Sigmoid colon (tissue), 7 donors: ENCODE measurements around the gene ADAM23. TPM values are rescaled to one million over a fixed set of nuclear protein-coding genes. Genes with fewer than 3 reads are reported as not detected.

ENCODE experiments used
- DNase-seq: peaks from one replicate; pipeline ENCODE4 v3.0.0-alpha.2; 2019
- H3K27ac ChIP-seq, 4 donors: fragments of 200-600 bp; sonication (generic); one replicate each; pipeline ENCODE4 v1.5.1; 2016 to 2019; ENCODE audit warnings: mild to moderate bottlenecking in 1 of 4
- H3K27me3 ChIP-seq, 3 donors: fragments of 200-600 bp; sonication (generic); one replicate each; pipeline ENCODE4 v1.5.1; 2019; ENCODE audit warnings: mild to moderate bottlenecking in 1 of 3
- H3K36me3 ChIP-seq, 4 donors: fragments of 200-600 bp; sonication (generic); one replicate each; pipeline ENCODE4 v1.5.1; 2016 to 2019
- H3K4me1 ChIP-seq, 4 donors: fragments of 200-600 bp; sonication (generic); one replicate each; pipeline ENCODE4 v1.5.1; 2017 to 2019
- H3K4me3 ChIP-seq, 4 donors: fragments of 200-600 bp; sonication (generic); one replicate each; pipeline ENCODE4 v1.5.1; 2017 to 2019; ENCODE audit warnings: mild to moderate bottlenecking in 2 of 4, moderate library complexity in 1 of 4
- H3K9me3 ChIP-seq, 4 donors: fragments of 200-600 bp in 3 of 4; sonication (generic) in 3 of 4; one replicate each; pipeline versions ENCODE4 v1.5.1 to v1.6.1; 2013 to 2019
- CTCF ChIP-seq, 4 experiments: fragments of 450-650 bp in 3 of 4; fragments of 200-600 bp in 1 of 4; IDR thresholded peaks; one replicate each; pipeline ENCODE4 v1.5.1; 2016 to 2019; ENCODE audit warnings: antibody characterized with exemption in 4 of 4, mild to moderate bottlenecking in 3 of 4, moderate library complexity in 2 of 4
- EP300 ChIP-seq, 4 donors: sonication (generic); formaldehyde crosslinking; IDR thresholded peaks; one replicate each; pipeline ENCODE4 v1.6.1; 2017; ENCODE audit warnings: antibody characterized with exemption in 4 of 4
- POLR2A ChIP-seq, 2 donors: fragments of 450-650 bp; IDR thresholded peaks; one replicate each; pipeline ENCODE4 v1.6.1; 2016; ENCODE audit warnings: antibody characterized with exemption in 2 of 2, mild to moderate bottlenecking in 2 of 2, moderate library complexity in 2 of 2
- POLR2AphosphoS5 ChIP-seq, 4 donors: sonication (generic); formaldehyde crosslinking; IDR thresholded peaks; one replicate each; pipeline ENCODE4 v1.6.1; 2017; ENCODE audit warnings: antibody characterized with exemption in 4 of 4
- WGBS, 2 donors: extraction: QIAGEN DNeasy Blood & Tissue Kit; methylation state at CpG; one replicate each; pipeline ENCODE4 v1.1.7; 2013; 5-methylcytosine and 5-hydroxymethylcytosine counted together
- intact Hi-C: fragments of 100-400 bp; cut with DNase I; formaldehyde crosslinking; loops from one replicate; pipeline ENCODE4 v1.15.1; 2023
- polyA plus RNA-seq, 3 donors: library from polyadenylated mRNA; stranded (reverse); fragments of 200-250 nt; gene quantifications; one replicate each; pipeline ENCODE4 v1.2.3, GENCODE V29; 2013
- total RNA-seq, 4 donors: library from RNA; depleted of rRNA; stranded (reverse); fragments of >200 nt; gene quantifications; one replicate each; pipeline ENCODE4 v1.1.0, GENCODE V29; 2016
- donor health status: healthy with polysubstance abuse.
- donor health status: Bipolar disorder and iron deficiency.
- donor health status: healthy.

ADAM23 gene
- total and polyA plus RNA-seq, 7 donors = under 0.01 to 2.9 (median 1.6) TPM

GRCh38 chr2:206472094-206472493 lies 28.8 kb downstream of the ADAM23 start:
- no peak for DNase-seq
- H3K4me1 ChIP-seq = no peaks in the 10 kb centered on the region
- no peaks in the 10 kb centered on the region for H3K9me3 ChIP-seq
- 76 to 82% methylated on average over 5 of the region's 5 CpGs for WGBS, 2 donors
- no peak for TF ChIP-seq POLR2A (IDR thresholded peaks at IDR 0.05)
- no peak for TF ChIP-seq CTCF (IDR thresholded peaks at IDR 0.05)
- TF ChIP-seq EP300 (IDR thresholded peaks at IDR 0.05) = no peak
- no peak for TF ChIP-seq POLR2AphosphoS5 (IDR thresholded peaks at IDR 0.05)
- H3K27me3 ChIP-seq = no peaks in the 10 kb centered on the region
- intact Hi-C loops = no loop called here
- H3K4me3 ChIP-seq = no peak overlapping the region
- no peaks in the 10 kb centered on the region for H3K36me3 ChIP-seq
- no peak overlapping the region for H3K27ac ChIP-seq

DNA sequence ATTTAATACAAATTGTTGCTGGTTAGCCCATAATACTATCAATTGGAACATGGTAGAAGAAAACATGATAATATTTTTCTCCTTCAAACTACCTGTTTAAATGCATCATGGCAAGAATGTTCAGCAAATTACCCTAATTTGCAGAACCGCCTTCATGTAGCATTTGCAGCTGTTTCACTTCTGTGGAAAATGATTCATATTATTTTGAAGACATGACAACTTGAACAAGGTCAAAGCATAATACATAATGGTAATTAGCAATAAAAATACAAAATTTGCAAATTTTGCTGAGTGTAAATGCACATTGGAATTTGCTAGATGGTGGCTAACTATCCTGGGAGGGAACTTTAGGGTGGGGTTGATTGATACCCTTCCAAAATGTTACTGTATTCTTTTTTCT lies 30.8 kb downstream of the ADAM23 start:
- WGBS, 2 donors = 86 to 89% methylated on average over 1 of the region's 1 CpG
- no peaks in the 10 kb centered on the region for H3K27me3 ChIP-seq
- no peak for DNase-seq
- no peaks in the 10 kb centered on the region for H3K4me1 ChIP-seq
- no peaks in the 10 kb centered on the region for H3K9me3 ChIP-seq
- H3K4me3 ChIP-seq = no peak overlapping the region
- intact Hi-C loops = no loop called here
- no peak overlapping the region for H3K27ac ChIP-seq
- H3K36me3 ChIP-seq = no peaks in the 10 kb centered on the region
- TF ChIP-seq CTCF (IDR thresholded peaks at IDR 0.05) = no peak
- TF ChIP-seq POLR2AphosphoS5 (IDR thresholded peaks at IDR 0.05) = no peak
- TF ChIP-seq POLR2A (IDR thresholded peaks at IDR 0.05) = no peak
- no peak for TF ChIP-seq EP300 (IDR thresholded peaks at IDR 0.05)

DNA sequence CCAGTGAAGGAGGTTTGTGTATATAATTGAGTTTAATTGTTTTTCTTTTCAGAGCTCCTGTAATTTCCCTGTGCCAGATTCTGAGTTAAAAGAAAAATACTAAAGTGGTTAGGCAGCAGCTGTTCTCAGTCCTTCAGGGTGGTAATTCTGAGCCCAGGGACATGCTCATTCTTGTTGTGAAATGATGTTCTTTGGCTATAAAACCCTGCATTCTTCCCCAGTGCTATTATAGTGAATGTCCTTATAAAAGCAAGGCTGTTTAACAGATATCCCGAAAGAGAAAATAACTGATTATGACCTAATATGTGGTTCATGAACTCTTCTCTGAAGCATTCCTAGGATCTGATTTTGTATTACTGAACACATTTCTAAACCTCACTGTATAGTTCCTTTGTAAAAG lies 34.0 kb downstream of the ADAM23 start:
- H3K27me3 ChIP-seq = no peaks in the 10 kb centered on the region
- H3K4me3 ChIP-seq = no peak overlapping the region
- no peak overlapping the region for H3K27ac ChIP-seq
- TF ChIP-seq POLR2AphosphoS5 (IDR thresholded peaks at IDR 0.05) = no peak
- TF ChIP-seq POLR2A (IDR thresholded peaks at IDR 0.05) = no peak
- TF ChIP-seq CTCF (IDR thresholded peaks at IDR 0.05) = no peak
- no peak for TF ChIP-seq EP300 (IDR thresholded peaks at IDR 0.05)
- intact Hi-C loops = no loop called here
- 81 to 82% methylated on average over 1 of the region's 1 CpG for WGBS, 2 donors
- H3K36me3 ChIP-seq = no peaks in the 10 kb centered on the region
- no peaks in the 10 kb centered on the region for H3K9me3 ChIP-seq
- no peaks in the 10 kb centered on the region for H3K4me1 ChIP-seq
- no peak for DNase-seq

- H3K36me3 ChIP-seq = no peaks in the 10 kb centered on the region
- WGBS, 2 donors = 68 to 82% methylated on average over 3 of the region's 3 CpGs
- TF ChIP-seq POLR2AphosphoS5 (IDR thresholded peaks at IDR 0.05) = no peak
- no peak for TF ChIP-seq EP300 (IDR thresholded peaks at IDR 0.05)
- no peak for TF ChIP-seq CTCF (IDR thresholded peaks at IDR 0.05)
- TF ChIP-seq POLR2A (IDR thresholded peaks at IDR 0.05) = no peak
These were observed 35.0 kb downstream of the ADAM23 start for GRCh38 chr2:206478340-206478739.

DNA sequence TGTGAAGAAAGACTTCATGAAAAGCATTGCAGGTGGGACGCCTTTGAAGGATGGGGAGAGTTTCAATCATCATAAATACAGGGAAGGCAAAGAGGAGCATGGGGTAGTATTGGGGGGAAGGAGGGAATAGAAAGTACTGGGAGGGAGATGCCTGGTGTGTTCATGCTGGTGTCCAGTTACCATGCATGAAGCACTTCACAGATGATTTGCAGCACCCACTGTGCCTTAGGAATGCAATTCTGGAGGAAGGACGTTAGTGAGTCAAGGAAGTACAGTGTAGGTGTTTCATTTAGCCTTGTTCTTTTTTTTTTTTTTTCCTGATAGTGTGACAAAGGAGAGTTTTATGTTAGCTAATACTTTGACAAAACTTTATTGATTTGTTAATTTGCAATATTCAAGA lies 36.8 kb downstream of the ADAM23 start:
- TF ChIP-seq CTCF (IDR thresholded peaks at IDR 0.05) (no peak), POLR2AphosphoS5 (IDR thresholded peaks at IDR 0.05) (no peak), POLR2A (IDR thresholded peaks at IDR 0.05) (no peak), EP300 (IDR thresholded peaks at IDR 0.05) (no peak)
- Histone ChIP-seq H3K27me3 (no peaks in the 10 kb centered on the region), H3K36me3 (no peaks in the 10 kb centered on the region), H3K27ac (no peak overlapping the region), H3K4me1 (no peaks in the 10 kb centered on the region), H3K9me3 (no peaks in the 10 kb centered on the region), H3K4me3 (no peak overlapping the region)
- 41 to 66% methylated on average over 2 of the region's 2 CpGs for WGBS, 2 donors
- intact Hi-C loops = no loop called here
- no peak for DNase-seq

More at GRCh38 chr2:206478340-206478739, 35.0 kb downstream of the ADAM23 start:
- no peak overlapping the region for H3K4me3 ChIP-seq
- H3K9me3 ChIP-seq = no peaks in the 10 kb centered on the region
- H3K27me3 ChIP-seq = no peaks in the 10 kb centered on the region
- H3K4me1 ChIP-seq = no peaks in the 10 kb centered on the region
- no peak for DNase-seq
- H3K27ac ChIP-seq = no peak overlapping the region
- intact Hi-C loops = no loop called here
